ENCODE results near the gene PITPNM2. TPM values are rescaled to one million over a fixed set of nuclear protein-coding genes. Genes with fewer than 3 reads are reported as not detected.

PITPNM2 gene
- polyA plus RNA-seq, 1 of the 3 experiments (the other 2 are of a cell fraction): 3.7 TPM

DNA sequence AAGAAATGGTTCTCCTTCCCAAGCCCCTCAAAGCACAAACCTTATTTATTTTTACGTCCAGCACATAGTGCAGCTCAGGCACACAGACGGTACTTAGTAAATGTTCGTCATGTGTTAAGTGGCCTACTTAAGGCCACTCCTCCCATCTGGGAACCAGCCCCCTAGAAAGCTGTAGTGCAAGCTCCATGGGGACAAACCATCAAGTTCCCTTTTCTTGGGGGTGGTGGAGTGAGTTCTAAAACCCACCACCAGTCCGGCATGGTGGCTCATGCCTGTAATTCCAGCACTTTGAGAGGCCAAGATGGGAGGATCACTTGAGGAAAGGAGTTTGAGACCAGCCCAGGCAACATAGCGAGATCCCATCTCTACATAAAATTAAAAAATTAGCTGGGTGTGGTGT lies 49.4 kb downstream of the PITPNM2 start:
- Histone ChIP-seq H3K27ac (ENCODE audit: low read depth in 2 of 2, low read length in 1 of 2) (no peak overlapping the region), H3K79me2 (ENCODE audit: insufficient read depth) (no peaks in the 10 kb centered on the region), H3K9me3 (no peaks in the 10 kb centered on the region), H2AFZ (ENCODE audit: low read depth) (no peak overlapping the region), H3K36me3 (replicated peaks in 1 of 2; ENCODE audit: control insufficient read depth in 1 of 2, insufficient read depth in 2 of 2, low read length in 1 of 2) (no peaks in the 10 kb centered on the region), H3K4me3 (ENCODE audit: low read depth in 2 of 2, low read length in 1 of 2) (no peak overlapping the region), H3K27me3 (ENCODE audit: insufficient read depth) (no peaks in the 10 kb centered on the region), H3K9me2 (no peaks in the 10 kb centered on the region), H3F3A (replicated peaks; ENCODE audit: insufficient read depth) (no peaks in the 10 kb centered on the region), H3K4me1 (ENCODE audit: control insufficient read depth in 1 of 2, insufficient read depth in 2 of 2, low read depth in 1 of 2, low read length in 1 of 2) (peaks cover 0 to 9% of the 10 kb centered on the region in 2 experiments; a peak in 1 of 4 replicates), H3K9ac (no peak overlapping the region), H4K20me1 (ENCODE audit: insufficient read depth) (no peaks in the 10 kb centered on the region), H3K4me2 (no peak overlapping the region)
- POLR2A ChIA-PET: no interaction called here
- TF ChIP-seq RCOR1 (IDR thresholded peaks at IDR 0.05; ENCODE audit: low read length) (no peak), RFX5 (IDR thresholded peaks at IDR 0.05; ENCODE audit: low read length) (no peak), YY1 (IDR thresholded peaks at IDR 0.05; ENCODE audit: low read depth) (no peak), SIN3A (IDR thresholded peaks at IDR 0.05; ENCODE audit: borderline replicate concordance, low read depth, low read length) (no peak), POLR2AphosphoS5 (IDR thresholded peaks at IDR 0.05; ENCODE audit: low read depth, low read length) (no peak), TEAD4 (IDR thresholded peaks at IDR 0.05; ENCODE audit: borderline replicate concordance, insufficient read depth) (no peak), NRF1 (IDR thresholded peaks at IDR 0.05; ENCODE audit: low read depth, low read length) (no peak), ELF1 (IDR thresholded peaks at IDR 0.05) (no peak), CHD2 (IDR thresholded peaks at IDR 0.05; ENCODE audit: low read length, partially characterized antibody) (no peak), GATA2 (CRISPR knock-in tag; IDR thresholded peaks at IDR 0.05) (no peak), JUND (IDR thresholded peaks at IDR 0.05) (no peak), FOXM1 (IDR thresholded peaks at IDR 0.05; ENCODE audit: low read depth) (no peak)
- CTCF ChIA-PET: interaction anchor here (0.9 kb wide), 1 partner anchor 58 kb away, joined by 3 read pairs; no protein-coding TSS in a partner anchor
- DNase-seq: no peak
- 93% methylated on average over 5 of the region's 5 CpGs for WGBS (ENCODE audit: low lambda C conversion rate)

Other genes starting within 250 kb of the PITPNM2 start
- gene ABCB9, start 184.6 kb downstream of the PITPNM2 start, polyA plus RNA-seq (2012; rRNA removed): 6.2 and 7.6 TPM in 2 replicates
- gene OGFOD2, start 175.8 kb downstream of the PITPNM2 start, polyA plus RNA-seq (2012; rRNA removed): 22.0 and 25.6 TPM in 2 replicates
- gene ARL6IP4, start 170.4 kb downstream of the PITPNM2 start, polyA plus RNA-seq (2012; rRNA removed): 321 and 370 TPM in 2 replicates
- 8.2 and 9.0 TPM in 2 replicates for gene MPHOSPH9, start 82.1 kb upstream of the PITPNM2 start, polyA plus RNA-seq (2012; rRNA removed)
- gene MTRFR, start 82.3 kb upstream of the PITPNM2 start, polyA plus RNA-seq (2012; rRNA removed): 6.6 and 7.5 TPM in 2 replicates
- 208 and 231 TPM in 2 replicates for gene CDK2AP1, start 120.8 kb upstream of the PITPNM2 start, polyA plus RNA-seq (2012; rRNA removed)
- gene SBNO1, start 213.8 kb upstream of the PITPNM2 start, polyA plus RNA-seq (2012; rRNA removed): 4.5 and 5.5 TPM in 2 replicates
- gene KMT5A, start 233.0 kb upstream of the PITPNM2 start, polyA plus RNA-seq (2012; rRNA removed): 29.7 and 37.6 TPM in 2 replicates

All from SK-N-SH (cell line).